ENCODE data around the gene CCL11.
"Not testable (repeated sequence)": the region's sequence is repeated elsewhere in the genome, so short reads cannot be mapped to it uniquely, and the experiment has no call there.

CCL11 gene

GRCh38 chr17:34307110-34307509 lies 21.6 kb downstream of the CCL11 start:
- DNase-seq (ENCODE audit: low spot score), result no peak

GRCh38 chr17:34308371-34308770 lies 22.8 kb downstream of the CCL11 start:
- no peak for DNase-seq (ENCODE audit: low spot score)

- no peak for DNase-seq (ENCODE audit: low spot score)
Measured at GRCh38 chr17:34311291-34311690, 25.7 kb downstream of the CCL11 start.

- DNase-seq (ENCODE audit: low spot score), result no peak
Measured at GRCh38 chr17:34312080-34312479, 26.5 kb downstream of the CCL11 start.

GRCh38 chr17:34313164-34313563 lies 27.6 kb downstream of the CCL11 start:
- DNase-seq (ENCODE audit: low spot score), result no peak

- peak; percentile 21 for DNase-seq (ENCODE audit: low spot score)
Measured at GRCh38 chr17:34314279-34314678, 28.7 kb downstream of the CCL11 start.

GRCh38 chr17:34318474-34318873 lies 32.9 kb downstream of the CCL11 start:
- DNase-seq (ENCODE audit: low spot score), result no peak

- DNase-seq (ENCODE audit: low spot score), result peak; percentile 18
Measured at GRCh38 chr17:34319039-34319483, 33.5 kb downstream of the CCL11 start, which contains the start of gene CCL8. CCL8 (plus strand) TSS chr17:34319435; CDS start chr17:34319502, 67 bp downstream.

- no peak for DNase-seq (ENCODE audit: low spot score)
Measured at GRCh38 chr17:34321964-34322363, 36.4 kb downstream of the CCL11 start.

- DNase-seq (ENCODE audit: low spot score), result not testable (repeated sequence)
Measured at GRCh38 chr17:34327580-34327979, 42.0 kb downstream of the CCL11 start.

GRCh38 chr17:34337701-34338100 lies 52.2 kb downstream of the CCL11 start:
- DNase-seq (ENCODE audit: low spot score), result no peak

All from Ammon's horn (tissue), 1 donor.